ENCODE data around the gene TRNAU1AP.

The TRNAU1AP gene

DNA sequence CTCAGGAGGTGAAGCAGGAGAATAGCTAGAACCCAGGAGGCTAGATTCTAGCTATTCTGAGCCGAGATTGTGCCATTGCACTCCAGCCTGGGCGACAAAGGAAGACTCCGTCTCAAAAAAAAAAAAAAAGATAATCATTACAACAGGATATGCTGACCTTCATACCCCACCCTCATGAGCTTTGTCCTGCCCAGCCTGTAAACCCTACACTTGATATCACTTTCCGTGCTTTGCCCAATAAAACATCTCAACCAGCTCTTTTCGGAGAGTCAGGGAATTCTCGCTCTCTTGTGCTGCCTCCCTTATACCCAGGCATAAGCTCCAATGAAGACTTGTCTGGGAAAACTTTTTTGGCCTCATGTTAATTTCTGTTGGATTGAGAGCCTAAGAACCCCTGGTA lies 1.5 kb upstream of the TRNAU1AP start:
- Histone ChIP-seq H3K79me2 (ENCODE audit: insufficient read depth, low read length) (peaks cover 18% of the 10 kb centered on the region; the same call in 1 of the 2 replicates), H3K36me3 (ENCODE audit: insufficient read depth, low read length) (no peaks in the 10 kb centered on the region), H3K4me3 (ENCODE audit: low read length, poor library complexity, severe bottlenecking) (no peak overlapping the region), H4K20me1 (ENCODE audit: insufficient read depth, low read length, poor library complexity, severe bottlenecking) (no peaks in the 10 kb centered on the region), H3K9ac (ENCODE audit: low read depth, low read length, poor library complexity, severe bottlenecking) (no peak overlapping the region), H3K9me2 (replicated peaks; ENCODE audit: low read depth, low read length) (no peaks in the 10 kb centered on the region), H3F3A (ENCODE audit: low read depth) (no peaks in the 10 kb centered on the region), H3K27me3 (ENCODE audit: insufficient read depth, low read length, poor library complexity, severe bottlenecking) (no peaks in the 10 kb centered on the region), H2AFZ (ENCODE audit: low read length) (no peak overlapping the region), H3K4me1 (ENCODE audit: insufficient read depth, low read length, poor library complexity, severe bottlenecking) (peaks cover 5% of the 10 kb centered on the region), H3K4me2 (ENCODE audit: low read depth, low read length, poor library complexity, severe bottlenecking) (no peak overlapping the region), H3K9me3 (ENCODE audit: insufficient read depth, low read depth, low read length) (no peaks in the 10 kb centered on the region)
- TF ChIP-seq EZH2phosphoT487 (IDR thresholded peaks at IDR 0.05; ENCODE audit: borderline replicate concordance) (no peak), CTCF (conservative IDR thresholded peaks at IDR 0.05; ENCODE audit: low read length) (no peak)

DNA sequence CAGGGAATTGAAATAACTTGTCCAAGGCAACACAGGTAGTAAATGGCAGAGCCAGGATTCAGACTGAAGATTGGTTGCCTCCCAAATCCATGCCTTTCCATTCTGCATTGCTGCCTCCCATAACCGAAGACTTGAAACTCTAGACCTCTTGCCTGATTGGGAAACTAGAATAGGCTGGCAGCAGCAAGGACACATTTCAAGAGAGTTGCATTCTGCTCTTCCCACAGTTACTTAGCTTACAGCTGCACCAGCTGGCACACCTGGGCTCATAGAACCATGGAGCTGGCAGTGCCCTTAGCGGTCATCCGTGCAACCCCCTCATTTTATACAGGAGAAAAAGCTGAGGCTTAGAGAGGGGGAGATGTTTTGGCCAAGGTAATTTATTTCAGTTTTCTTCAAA lies 8.0 kb downstream of the TRNAU1AP start:
- H3K9me3 ChIP-seq (ENCODE audit: insufficient read depth, low read depth, low read length): no peaks in the 10 kb centered on the region
- no peaks in the 10 kb centered on the region for H3F3A ChIP-seq (ENCODE audit: low read depth)
- no peak overlapping the region for H3K4me3 ChIP-seq (ENCODE audit: low read length, poor library complexity, severe bottlenecking)
- H3K27me3 ChIP-seq (ENCODE audit: insufficient read depth, low read length, poor library complexity, severe bottlenecking): no peaks in the 10 kb centered on the region
- no peak overlapping the region for H3K4me2 ChIP-seq (ENCODE audit: low read depth, low read length, poor library complexity, severe bottlenecking)
- peaks cover 28% of the 10 kb centered on the region; the same call in 1 of the 2 replicates for H3K36me3 ChIP-seq (ENCODE audit: insufficient read depth, low read length)
- TF ChIP-seq CTCF (conservative IDR thresholded peaks at IDR 0.05; ENCODE audit: low read length) (no peak), EZH2phosphoT487 (IDR thresholded peaks at IDR 0.05; ENCODE audit: borderline replicate concordance) (no peak)
- no peaks in the 10 kb centered on the region for H3K4me1 ChIP-seq (ENCODE audit: insufficient read depth, low read length, poor library complexity, severe bottlenecking)
- no peaks in the 10 kb centered on the region for H3K9me2 ChIP-seq (replicated peaks; ENCODE audit: low read depth, low read length)
- H3K79me2 ChIP-seq (ENCODE audit: insufficient read depth, low read length): no peaks in the 10 kb centered on the region
- no peak overlapping the region for H2AFZ ChIP-seq (ENCODE audit: low read length)
- H4K20me1 ChIP-seq (ENCODE audit: insufficient read depth, low read length, poor library complexity, severe bottlenecking): no peaks in the 10 kb centered on the region
- no peak overlapping the region for H3K9ac ChIP-seq (ENCODE audit: low read depth, low read length, poor library complexity, severe bottlenecking)

GRCh38 chr1:28564310-28564709 lies 11.4 kb downstream of the TRNAU1AP start:
- H3K4me2 ChIP-seq (ENCODE audit: low read depth, low read length, poor library complexity, severe bottlenecking): no peak overlapping the region
- TF ChIP-seq CTCF (conservative IDR thresholded peaks at IDR 0.05; ENCODE audit: low read length) (no peak), EZH2phosphoT487 (IDR thresholded peaks at IDR 0.05; ENCODE audit: borderline replicate concordance) (no peak)
- no peaks in the 10 kb centered on the region for H3K4me1 ChIP-seq (ENCODE audit: insufficient read depth, low read length, poor library complexity, severe bottlenecking)
- H3K9ac ChIP-seq (ENCODE audit: low read depth, low read length, poor library complexity, severe bottlenecking): no peak overlapping the region
- H2AFZ ChIP-seq (ENCODE audit: low read length): no peak overlapping the region
- peaks cover 45% of the 10 kb centered on the region; the same call in 1 of the 2 replicates for H3K36me3 ChIP-seq (ENCODE audit: insufficient read depth, low read length)
- H3K79me2 ChIP-seq (ENCODE audit: insufficient read depth, low read length): no peaks in the 10 kb centered on the region
- no peaks in the 10 kb centered on the region for H3K9me3 ChIP-seq (ENCODE audit: insufficient read depth, low read depth, low read length)
- no peak overlapping the region for H3K4me3 ChIP-seq (ENCODE audit: low read length, poor library complexity, severe bottlenecking)
- no peaks in the 10 kb centered on the region for H3F3A ChIP-seq (ENCODE audit: low read depth)
- H3K9me2 ChIP-seq (replicated peaks; ENCODE audit: low read depth, low read length): no peaks in the 10 kb centered on the region
- H4K20me1 ChIP-seq (ENCODE audit: insufficient read depth, low read length, poor library complexity, severe bottlenecking): no peaks in the 10 kb centered on the region
- H3K27me3 ChIP-seq (ENCODE audit: insufficient read depth, low read length, poor library complexity, severe bottlenecking): no peaks in the 10 kb centered on the region
